PC-3 (cell line): ENCODE measurements around the gene ARHGAP42.

Experiments
- EZH2 ChIP-seq: fragments of 300-600 bp; sonication (generic); IDR thresholded peaks from one replicate; pipeline ENCODE4 v1.6.1; 2017; ENCODE audit warnings: antibody characterized with exemption, mild to moderate bottlenecking, low read length; ENCODE audit not compliant: unreplicated experiment
- EZH2phosphoT487 ChIP-seq: fragments of 300-600 bp; sonication (generic); IDR thresholded peaks from 2 replicates; pipeline ENCODE4 v1.6.1; 2018; ENCODE audit warnings: mild to moderate bottlenecking, antibody characterized with exemption, low read length, borderline replicate concordance
- TF ChIP-seq, protein P1 (sequence below): fragments of 300-600 bp; sonication (generic); conservative IDR thresholded peaks from 2 replicates; pipeline ENCODE4 v1.5.1; 2017; ENCODE audit warnings: antibody characterized with exemption, low read depth, mild to moderate bottlenecking, low read length

DNA sequence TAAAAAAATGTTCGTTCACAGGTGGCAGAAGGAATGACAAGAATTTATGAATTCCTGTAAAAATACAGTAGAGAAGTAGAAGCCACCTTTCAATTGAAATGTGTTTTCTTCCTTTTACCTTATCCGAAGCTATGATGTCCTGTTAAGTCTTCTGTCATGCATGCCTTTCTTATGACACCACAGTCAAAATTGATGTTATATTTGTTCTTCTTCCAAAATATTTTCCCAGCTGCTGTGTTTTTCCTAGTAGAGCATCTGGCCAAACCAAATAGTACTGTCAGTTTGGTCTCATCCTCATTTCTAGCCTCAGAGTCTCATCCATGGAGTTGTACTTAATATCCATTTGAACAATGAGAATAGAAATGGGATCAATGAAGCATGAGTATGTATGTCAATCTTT, 236.5 kb downstream of the ARHGAP42 start:
- TF ChIP-seq EZH2, result no peak
- TF ChIP-seq, protein P1, sequence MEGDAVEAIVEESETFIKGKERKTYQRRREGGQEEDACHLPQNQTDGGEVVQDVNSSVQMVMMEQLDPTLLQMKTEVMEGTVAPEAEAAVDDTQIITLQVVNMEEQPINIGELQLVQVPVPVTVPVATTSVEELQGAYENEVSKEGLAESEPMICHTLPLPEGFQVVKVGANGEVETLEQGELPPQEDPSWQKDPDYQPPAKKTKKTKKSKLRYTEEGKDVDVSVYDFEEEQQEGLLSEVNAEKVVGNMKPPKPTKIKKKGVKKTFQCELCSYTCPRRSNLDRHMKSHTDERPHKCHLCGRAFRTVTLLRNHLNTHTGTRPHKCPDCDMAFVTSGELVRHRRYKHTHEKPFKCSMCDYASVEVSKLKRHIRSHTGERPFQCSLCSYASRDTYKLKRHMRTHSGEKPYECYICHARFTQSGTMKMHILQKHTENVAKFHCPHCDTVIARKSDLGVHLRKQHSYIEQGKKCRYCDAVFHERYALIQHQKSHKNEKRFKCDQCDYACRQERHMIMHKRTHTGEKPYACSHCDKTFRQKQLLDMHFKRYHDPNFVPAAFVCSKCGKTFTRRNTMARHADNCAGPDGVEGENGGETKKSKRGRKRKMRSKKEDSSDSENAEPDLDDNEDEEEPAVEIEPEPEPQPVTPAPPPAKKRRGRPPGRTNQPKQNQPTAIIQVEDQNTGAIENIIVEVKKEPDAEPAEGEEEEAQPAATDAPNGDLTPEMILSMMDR, result no peak
- no peak for TF ChIP-seq EZH2phosphoT487
